Mammary epithelial cell (primary cell): ENCODE measurements around the gene FMNL2.

Experiments
- EZH2 ChIP-seq: IDR thresholded peaks from 2 replicates; pipeline ENCODE4 v1.6.1; 2012; ENCODE audit warnings: low read length, inconsistent platforms, borderline replicate concordance
- TF ChIP-seq, protein P1 (sequence below), 2 donors: IDR thresholded peaks in 1 of 2; conservative IDR thresholded peaks in 1 of 2; 2 replicates each; pipeline ENCODE4 v1.5.1; 2011 to 2012; ENCODE audit warnings: inconsistent platforms in 2 of 2, low read length in 2 of 2, mild to moderate bottlenecking in 2 of 2, control low read depth in 1 of 2, low read depth in 1 of 2; ENCODE audit not compliant: insufficient read depth in 1 of 2; ENCODE audit errors: extremely low read depth in 1 of 2

DNA sequence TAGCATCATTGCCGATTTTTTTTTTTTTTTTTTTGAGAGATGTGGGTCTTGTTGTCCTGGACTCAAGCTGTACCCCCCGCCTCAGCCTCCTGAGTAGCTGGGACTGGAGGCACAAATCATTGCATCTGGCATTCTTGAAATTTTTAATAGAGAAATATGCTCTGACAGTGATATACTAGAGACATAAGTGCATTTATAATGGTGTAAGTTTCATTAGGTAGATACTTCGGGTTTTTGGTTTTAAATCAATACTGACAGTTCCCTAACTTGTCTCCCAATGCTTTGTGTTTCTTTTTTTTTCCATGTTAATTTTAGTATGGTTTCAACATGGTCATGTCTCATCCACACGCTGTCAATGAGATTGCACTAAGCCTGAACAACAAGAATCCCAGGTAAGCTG, 243.6 kb downstream of the FMNL2 start:
- TF ChIP-seq EZH2, result no peak
- TF ChIP-seq, protein P1, sequence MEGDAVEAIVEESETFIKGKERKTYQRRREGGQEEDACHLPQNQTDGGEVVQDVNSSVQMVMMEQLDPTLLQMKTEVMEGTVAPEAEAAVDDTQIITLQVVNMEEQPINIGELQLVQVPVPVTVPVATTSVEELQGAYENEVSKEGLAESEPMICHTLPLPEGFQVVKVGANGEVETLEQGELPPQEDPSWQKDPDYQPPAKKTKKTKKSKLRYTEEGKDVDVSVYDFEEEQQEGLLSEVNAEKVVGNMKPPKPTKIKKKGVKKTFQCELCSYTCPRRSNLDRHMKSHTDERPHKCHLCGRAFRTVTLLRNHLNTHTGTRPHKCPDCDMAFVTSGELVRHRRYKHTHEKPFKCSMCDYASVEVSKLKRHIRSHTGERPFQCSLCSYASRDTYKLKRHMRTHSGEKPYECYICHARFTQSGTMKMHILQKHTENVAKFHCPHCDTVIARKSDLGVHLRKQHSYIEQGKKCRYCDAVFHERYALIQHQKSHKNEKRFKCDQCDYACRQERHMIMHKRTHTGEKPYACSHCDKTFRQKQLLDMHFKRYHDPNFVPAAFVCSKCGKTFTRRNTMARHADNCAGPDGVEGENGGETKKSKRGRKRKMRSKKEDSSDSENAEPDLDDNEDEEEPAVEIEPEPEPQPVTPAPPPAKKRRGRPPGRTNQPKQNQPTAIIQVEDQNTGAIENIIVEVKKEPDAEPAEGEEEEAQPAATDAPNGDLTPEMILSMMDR (conservative IDR thresholded peaks at IDR 0.05 in 1 of 2, IDR thresholded peaks at IDR 0.05 in 1 of 2; ENCODE audit: extremely low read depth in 1 of 2, insufficient read depth in 1 of 2, low read depth in 1 of 2, low read length in 2 of 2), result no peak
